GM12878 (cell line): ENCODE results near the gene SEC16A. TPM values are rescaled to one million over a fixed set of nuclear protein-coding genes. Genes with fewer than 3 reads are reported as not detected.

Experiments used
- ATAC-seq: fragments of 200-7000 bp; cut with Tn5 transposase; 3 replicates; pipeline ENCODE4 v1.9.1; 2020; ENCODE audit warnings: mild to moderate bottlenecking, moderate library complexity
- BruUV-seq: library from RNA; stranded (reverse); fragments of 400-500 nt; replicated peaks from 2 replicates; lab custom pipeline; 2021; lab: Mats Ljungman, UMichigan
- CTCF ChIA-PET: fragments of 300-600 bp; sonication (Branson Sonifier 250); formaldehyde crosslinking; extraction: SDS; loops from one replicate; lab custom pipeline; 2021; ENCODE audit warnings: inconsistent platforms; lab: Yijun Ruan, JAX
- POLR2A ChIA-PET: fragments of 350-600 bp; formaldehyde crosslinking; extraction: SDS; loops from one replicate; lab custom pipeline; 2021; ENCODE audit warnings: inconsistent platforms; lab: Charles Lee
- RAD21 ChIA-PET: fragments of 300-600 bp; sonication (Branson Sonifier 250); formaldehyde crosslinking; loops from one replicate; lab custom pipeline; 2023; ENCODE audit warnings: antibody characterized with exemption; ENCODE audit not compliant: unreplicated experiment; lab: Charles Lee
- SMC1A ChIA-PET: fragments of 300-600 bp; sonication (Branson Sonifier 250); formaldehyde crosslinking; loops from one replicate; lab custom pipeline; 2023; ENCODE audit not compliant: unreplicated experiment, uncharacterized antibody; lab: Charles Lee
- DNase-seq: peaks from one replicate; pipeline ENCODE4 v3.0.0-alpha.2; 2011; ENCODE audit warnings: low read depth, low spot score
- FAIRE-seq: peaks from 3 replicates; lab custom pipeline; 2011; peaks lifted over from hg19 to GRCh38; lab: Jason Lieb, UNC
- H2AFZ ChIP-seq: 2 replicates; pipeline ENCODE4 v1.6.0; 2011; ENCODE audit warnings: low read depth, low read length, control low read depth; ENCODE audit not compliant: control insufficient read depth
- H3K27ac ChIP-seq: 2 replicates; pipeline ENCODE4 v1.5.1; 2011; ENCODE audit warnings: control low read depth; ENCODE audit not compliant: control insufficient read depth, insufficient read depth
- H3K27me3 ChIP-seq, 2 experiments: replicated peaks in 1 of 2; 2 replicates each; pipeline versions ENCODE4 v1.6.0 to v1.6.1; 2011; ENCODE audit warnings: low read length in 1 of 2; ENCODE audit not compliant: control insufficient read depth in 2 of 2, insufficient read depth in 2 of 2
- H3K36me3 ChIP-seq, 2 experiments: 2 replicates each; pipeline ENCODE4 v1.5.1; 2011; ENCODE audit warnings: low read length in 1 of 2; ENCODE audit not compliant: control insufficient read depth in 2 of 2, insufficient read depth in 2 of 2
- H3K4me1 ChIP-seq: 2 replicates; pipeline ENCODE4 v1.6.1; 2011; ENCODE audit warnings: mild to moderate bottlenecking, low read length, moderate library complexity, mixed read lengths; ENCODE audit not compliant: control insufficient read depth, insufficient read depth
- H3K4me2 ChIP-seq: 2 replicates; pipeline ENCODE4 v1.6.0; 2011; ENCODE audit warnings: control low read depth; ENCODE audit not compliant: control insufficient read depth, insufficient read depth
- H3K4me3 ChIP-seq: fragments of 200-600 bp; sonication (generic); 2 replicates; pipeline ENCODE4 v1.5.1; 2016
- H3K79me2 ChIP-seq: 2 replicates; pipeline ENCODE4 v1.6.0; 2011; ENCODE audit warnings: low read length; ENCODE audit not compliant: control insufficient read depth, insufficient read depth
- H3K9ac ChIP-seq: 2 replicates; pipeline ENCODE4 v1.8.0; 2011; ENCODE audit warnings: low read length, control low read depth, mixed read lengths; ENCODE audit not compliant: control insufficient read depth, insufficient read depth
- H3K9me3 ChIP-seq: replicated peaks from 3 replicates; pipeline ENCODE4 v1.5.1; 2011; ENCODE audit warnings: mild to moderate bottlenecking, low read length; ENCODE audit not compliant: control insufficient read depth, insufficient read depth
- H4K20me1 ChIP-seq: 2 replicates; pipeline ENCODE4 v1.6.0; 2011; ENCODE audit not compliant: control insufficient read depth, insufficient read depth
- BACH1 ChIP-seq: fragments of 450-650 bp; IDR thresholded peaks from 2 replicates; pipeline ENCODE4 v1.6.1; 2017; ENCODE audit warnings: mild to moderate bottlenecking, borderline replicate concordance
- BHLHE40 ChIP-seq, 2 experiments: fragments of 450-650 bp in 1 of 2; IDR thresholded peaks; 2 replicates each; pipeline ENCODE4 v1.6.1; 2011 to 2017; ENCODE audit warnings: low read depth in 2 of 2, borderline replicate concordance in 1 of 2, improper control_type of control experiment in 1 of 2, low read length in 1 of 2, mild to moderate bottlenecking in 1 of 2
- CREB1 ChIP-seq: IDR thresholded peaks from 2 replicates; pipeline ENCODE4 v1.6.1; 2012; ENCODE audit warnings: low read depth, mild to moderate bottlenecking, inconsistent platforms
- CREM ChIP-seq: IDR thresholded peaks from 2 replicates; pipeline ENCODE4 v1.6.1; 2014; ENCODE audit warnings: antibody characterized with exemption, low read depth
- MXI1 ChIP-seq: fragments of 150-350 bp; IDR thresholded peaks from 2 replicates; pipeline ENCODE4 v1.6.1; 2011; ENCODE audit warnings: low read depth, mild to moderate bottlenecking, inconsistent platforms, low read length, improper control_type of control experiment
- NBN ChIP-seq: fragments of 450-650 bp; IDR thresholded peaks from 2 replicates; pipeline ENCODE4 v1.6.1; 2016
- PAX8 ChIP-seq: fragments of 450-650 bp; IDR thresholded peaks from 2 replicates; pipeline ENCODE4 v1.6.1; 2017; ENCODE audit warnings: mild to moderate bottlenecking, moderate library complexity
- POLR2A ChIP-seq: IDR thresholded peaks from 2 replicates; pipeline ENCODE4 v1.6.1; 2011; ENCODE audit warnings: low read depth, mild to moderate bottlenecking, low read length
- RAD21 ChIP-seq: IDR thresholded peaks from 2 replicates; pipeline ENCODE4 v1.6.1; 2011; ENCODE audit warnings: mild to moderate bottlenecking, low read depth, low read length, moderate library complexity; ENCODE audit not compliant: insufficient read depth
- RUNX3 ChIP-seq: IDR thresholded peaks from 2 replicates; pipeline ENCODE4 v1.6.1; 2012; ENCODE audit warnings: low read length, inconsistent platforms
- SMAD1 ChIP-seq: fragments of 450-650 bp; IDR thresholded peaks from 2 replicates; pipeline ENCODE4 v1.6.1; 2018; ENCODE audit warnings: mild to moderate bottlenecking, low read depth; ENCODE audit not compliant: partially characterized antibody
- SP1 ChIP-seq: IDR thresholded peaks from one replicate; pipeline ENCODE4 v1.6.1; 2011; ENCODE audit warnings: low read depth, low read length
- SRF ChIP-seq, 2 experiments: IDR thresholded peaks; 2 replicates each; pipeline ENCODE4 v1.6.1; 2011; ENCODE audit warnings: low read depth in 2 of 2, low read length in 2 of 2, mild to moderate bottlenecking in 1 of 2, moderate library complexity in 1 of 2
- STAT3 ChIP-seq: IDR thresholded peaks from 2 replicates; pipeline ENCODE4 v1.6.1; 2011; ENCODE audit warnings: low read depth, low read length, improper control_type of control experiment
- TAF1 ChIP-seq: IDR thresholded peaks from 2 replicates; pipeline ENCODE4 v1.6.1; 2011; ENCODE audit warnings: mild to moderate bottlenecking, low read depth, low read length, borderline replicate concordance
- WGBS: methylation state at CpG from one replicate; pipeline ENCODE4 v1.1.6; 2016; ENCODE audit warnings: low lambda C conversion rate; ENCODE audit not compliant: insufficient replicate concordance, insufficient coverage; ENCODE audit errors: missing lambda C conversion rate; 5-methylcytosine and 5-hydroxymethylcytosine counted together
- in situ Hi-C: fragments of 300-500 bp; cut with MboI; formaldehyde crosslinking; loops from 9 replicates; pipeline ENCODE4 v1.14.3; 2018; ENCODE audit warnings: mixed read lengths
- intact Hi-C: fragments of 100-400 bp; cut with micrococcal nuclease; formaldehyde crosslinking; loops from one replicate; pipeline ENCODE4 v1.14.2; 2022; ENCODE audit not compliant: unreplicated experiment
- polyA plus RNA-seq, 11 experiments: library from polyadenylated mRNA; depleted of rRNA in 4 of 11; unstranded in 6 of 11; stranded (reverse) in 5 of 11; fragments of >200 nt; fragmentation: Nextera tagmentation in 4 of 11; fragmentation: Illumina TruSeq in 1 of 11; extraction: Ambion mirVana in 4 of 11; extraction: Trizol in 1 of 11; gene quantifications; 1 replicate in 1 of 11; 2 replicates in 10 of 11; pipeline versions ENCODE4 v1.2.1 to v1.2.3, GENCODE V29; 2011 to 2016; ENCODE audit warnings: inconsistent platforms in 2 of 11, missing spikeins in 2 of 11, low read depth in 1 of 11
- total RNA-seq, 4 experiments: library from RNA; depleted of rRNA in 3 of 4; stranded (reverse); fragments of >200 nt in 3 of 4; fragmentation: Illumina TruSeq in 1 of 4; extraction: Trizol in 1 of 4; gene quantifications; 2 replicates each; pipeline versions ENCODE4 v1.2.1 to v1.2.3, GENCODE V29; 2013 to 2021
- TF ChIP-seq, protein P1 (sequence below): fragments of 450-650 bp; IDR thresholded peaks from 2 replicates; pipeline ENCODE4 v1.6.1; 2016; ENCODE audit warnings: mild to moderate bottlenecking

The SEC16A gene
- total and polyA plus RNA-seq, 10 of the 15 experiments (the other 5 are each of a cell fraction or from before 2014, with no cell fraction given), result 9.9 to 59.1 (median 21.7) TPM

GRCh38 chr9:136502196-136502595 is 19.4 kb upstream of the SEC16A start:
- ChIA-PET SMC1A (no interaction called here), RAD21 (no interaction called here), CTCF (no interaction called here), POLR2A (no interaction called here)
- TF ChIP-seq NBN (no peak), MXI1 (no peak), RAD21 (no peak), BACH1 (no peak), CREM (no peak), STAT3 (no peak), CREB1 (no peak), PAX8 (no peak)
- Histone ChIP-seq H3K27ac (no peak overlapping the region), H3K4me2 (no peak overlapping the region), H3K4me3 (no peak overlapping the region), H3K4me1 (no peaks in the 10 kb centered on the region), H3K36me3 (peaks cover 0 to 46% of the 10 kb centered on the region in 2 experiments; a peak in 2 of 4 replicates), H3K27me3 (no peaks in the 10 kb centered on the region), H3K9ac (no peak overlapping the region), H2AFZ (no peak overlapping the region), H3K9me3 (no peaks in the 10 kb centered on the region), H3K79me2 (no peaks in the 10 kb centered on the region), H4K20me1 (no peaks in the 10 kb centered on the region)
- intact Hi-C loops, result no loop called here
- in situ Hi-C loops, result no loop called here
- 95% methylated on average over 34 of the region's 38 CpGs for WGBS
- ATAC-seq, result no peak
- BruUV-seq, result no TSS peak
- no peak for FAIRE-seq
- DNase-seq, result no peak

DNA sequence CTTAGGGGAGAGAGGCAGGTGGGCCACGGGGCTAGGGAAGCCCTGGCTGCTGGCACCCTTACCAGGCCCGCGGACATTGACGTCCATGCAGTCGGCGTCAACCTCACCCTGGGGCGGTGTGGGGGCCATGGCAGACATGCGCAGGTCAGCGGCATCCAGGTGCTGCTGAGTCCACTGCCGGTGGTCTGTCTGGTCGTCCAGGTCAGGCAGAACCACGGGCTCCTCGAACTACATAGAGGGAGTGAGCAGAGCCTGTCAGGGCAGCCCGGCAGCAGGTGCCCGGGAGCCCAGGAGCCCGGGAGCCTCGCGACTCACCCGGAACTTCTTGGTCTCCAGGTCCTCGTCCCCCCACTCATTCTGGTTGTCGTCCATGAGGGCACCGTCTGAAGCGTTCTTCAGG is 18.8 kb upstream of the SEC16A start:
- BruUV-seq, result no TSS peak
- RAD21 ChIA-PET, result no interaction called here
- POLR2A ChIA-PET, result no interaction called here
- Histone ChIP-seq H3K4me2 (no peak overlapping the region), H3K36me3 (peaks cover 0 to 46% of the 10 kb centered on the region in 2 experiments; a peak in 2 of 4 replicates), H3K9ac (no peak overlapping the region), H3K27ac (no peak overlapping the region), H3K9me3 (no peaks in the 10 kb centered on the region), H3K4me1 (no peaks in the 10 kb centered on the region), H3K4me3 (no peak overlapping the region), H4K20me1 (no peaks in the 10 kb centered on the region), H3K79me2 (no peaks in the 10 kb centered on the region), H2AFZ (no peak overlapping the region), H3K27me3 (no peaks in the 10 kb centered on the region)
- in situ Hi-C loops, result no loop called here
- DNase-seq, result no peak
- no peak for TF ChIP-seq MXI1
- no peak for TF ChIP-seq SMAD1
- no peak for TF ChIP-seq RUNX3
- TF ChIP-seq TAF1, result no peak
- no peak for TF ChIP-seq POLR2A
- TF ChIP-seq, protein P1, sequence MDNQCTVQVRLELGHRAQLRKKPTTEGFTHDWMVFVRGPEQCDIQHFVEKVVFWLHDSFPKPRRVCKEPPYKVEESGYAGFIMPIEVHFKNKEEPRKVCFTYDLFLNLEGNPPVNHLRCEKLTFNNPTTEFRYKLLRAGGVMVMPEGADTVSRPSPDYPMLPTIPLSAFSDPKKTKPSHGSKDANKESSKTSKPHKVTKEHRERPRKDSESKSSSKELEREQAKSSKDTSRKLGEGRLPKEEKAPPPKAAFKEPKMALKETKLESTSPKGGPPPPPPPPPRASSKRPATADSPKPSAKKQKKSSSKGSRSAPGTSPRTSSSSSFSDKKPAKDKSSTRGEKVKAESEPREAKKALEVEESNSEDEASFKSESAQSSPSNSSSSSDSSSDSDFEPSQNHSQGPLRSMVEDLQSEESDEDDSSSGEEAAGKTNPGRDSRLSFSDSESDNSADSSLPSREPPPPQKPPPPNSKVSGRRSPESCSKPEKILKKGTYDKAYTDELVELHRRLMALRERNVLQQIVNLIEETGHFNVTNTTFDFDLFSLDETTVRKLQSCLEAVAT, result no peak
- no peak for TF ChIP-seq BHLHE40 (IDR thresholded peaks at IDR 0.05; ENCODE audit: borderline replicate concordance in 1 of 2, low read depth in 2 of 2, low read length in 1 of 2)
- TF ChIP-seq SP1, result no peak
- TF ChIP-seq SRF (IDR thresholded peaks at IDR 0.05; ENCODE audit: low read depth in 2 of 2, low read length in 2 of 2), result no peak
- ATAC-seq, result no peak
- intact Hi-C loops, result no loop called here
- CTCF ChIA-PET, result interaction anchor here (1.7 kb wide), 1 partner anchor 124 kb away, joined by 4 read pairs; no protein-coding TSS in a partner anchor
- 93% methylated on average over 23 of the region's 23 CpGs for WGBS
- SMC1A ChIA-PET, result no interaction called here
- no peak for FAIRE-seq
